Measurements from ENCODE around the gene TKTL1.
A peak's percentile ranks its signal among the peaks of the same experiment; 100 is the strongest.
"Not testable (repeated sequence)": the region's sequence is repeated elsewhere in the genome, so short reads cannot be mapped to it uniquely, and the experiment has no call there.

Gene TKTL1

DNA sequence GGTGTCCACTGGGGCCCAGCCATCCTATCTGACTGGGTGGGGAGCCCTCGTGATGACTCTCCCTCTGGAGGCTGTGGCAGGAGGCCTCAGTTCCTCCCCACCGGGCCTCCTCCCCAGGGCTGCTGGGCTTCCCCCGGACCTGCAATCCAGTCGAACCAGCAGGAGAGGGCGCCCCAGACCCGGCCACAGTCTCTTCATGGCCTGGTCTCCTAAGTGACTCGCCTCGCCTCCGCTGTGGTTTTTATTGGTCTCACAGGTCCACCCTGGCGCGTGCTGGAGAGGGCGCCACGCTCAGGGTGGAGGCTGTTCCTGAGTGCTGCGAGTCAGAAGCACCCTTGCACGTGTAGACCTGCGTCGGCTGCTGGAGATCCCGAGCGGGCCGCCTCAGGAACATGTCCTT is 48.0 kb downstream of the TKTL1 start:
- not testable (repeated sequence) for DNase-seq

DNA sequence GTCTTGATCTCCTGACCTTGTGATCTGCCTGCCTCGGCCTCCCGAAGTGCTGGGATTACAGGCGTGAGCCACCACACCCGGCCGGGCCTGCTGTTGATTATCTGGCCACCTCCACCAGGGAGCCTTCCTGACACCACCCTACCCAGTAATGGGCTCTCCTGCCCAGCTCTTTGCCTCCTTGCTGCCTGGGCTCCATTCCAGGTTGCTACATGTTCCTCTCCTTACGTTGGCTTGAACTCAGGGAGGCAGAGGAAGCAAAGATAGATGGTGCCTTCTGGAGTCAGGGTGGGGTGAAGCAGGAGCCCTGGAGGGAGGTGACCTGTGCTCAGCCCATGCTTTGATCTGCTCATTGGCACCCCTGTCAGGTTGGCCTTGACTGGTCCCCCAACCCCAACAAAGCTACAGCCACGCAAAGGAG is 52.5 kb downstream of the TKTL1 start:
- peak in 1 of 2 donors; percentile 9 for DNase-seq

DNA sequence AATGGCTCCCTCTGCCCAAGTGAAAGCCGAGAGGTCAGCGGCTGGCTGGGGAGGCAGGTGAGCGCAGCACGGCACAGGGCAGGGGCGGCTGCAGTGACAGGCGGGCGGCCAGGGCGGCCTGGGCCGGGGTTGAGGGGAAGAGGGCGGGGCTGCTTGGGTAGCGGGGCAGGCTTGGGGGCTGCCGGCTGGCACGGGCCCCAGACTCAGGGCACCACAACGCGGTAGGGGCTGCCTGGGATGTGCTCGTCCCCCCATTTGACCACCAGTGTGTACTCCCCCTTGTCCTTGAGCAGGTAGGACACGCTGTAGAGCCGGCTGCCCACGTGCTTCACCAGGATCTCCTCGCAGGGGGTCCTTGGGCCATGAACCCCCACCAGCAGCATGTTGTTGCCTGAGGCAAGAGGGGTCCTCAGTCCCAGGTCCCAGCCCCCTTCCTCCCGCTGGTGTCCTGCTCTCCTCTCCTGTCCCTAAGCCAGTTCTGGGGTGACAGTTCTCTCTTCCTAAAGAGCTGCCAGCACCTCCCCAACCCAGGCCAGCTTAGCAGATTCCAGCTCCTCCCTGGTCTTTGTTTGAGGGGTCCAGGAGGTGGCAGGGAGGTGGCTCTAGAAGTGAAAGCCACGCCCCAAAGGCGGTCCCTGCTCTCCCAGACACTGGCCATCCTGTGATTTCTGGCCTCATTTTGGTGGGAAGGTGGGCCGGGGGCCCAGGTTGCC is 53.2 kb downstream of the TKTL1 start:
- peak in 1 of 2 donors; percentile 3 for DNase-seq

DNA sequence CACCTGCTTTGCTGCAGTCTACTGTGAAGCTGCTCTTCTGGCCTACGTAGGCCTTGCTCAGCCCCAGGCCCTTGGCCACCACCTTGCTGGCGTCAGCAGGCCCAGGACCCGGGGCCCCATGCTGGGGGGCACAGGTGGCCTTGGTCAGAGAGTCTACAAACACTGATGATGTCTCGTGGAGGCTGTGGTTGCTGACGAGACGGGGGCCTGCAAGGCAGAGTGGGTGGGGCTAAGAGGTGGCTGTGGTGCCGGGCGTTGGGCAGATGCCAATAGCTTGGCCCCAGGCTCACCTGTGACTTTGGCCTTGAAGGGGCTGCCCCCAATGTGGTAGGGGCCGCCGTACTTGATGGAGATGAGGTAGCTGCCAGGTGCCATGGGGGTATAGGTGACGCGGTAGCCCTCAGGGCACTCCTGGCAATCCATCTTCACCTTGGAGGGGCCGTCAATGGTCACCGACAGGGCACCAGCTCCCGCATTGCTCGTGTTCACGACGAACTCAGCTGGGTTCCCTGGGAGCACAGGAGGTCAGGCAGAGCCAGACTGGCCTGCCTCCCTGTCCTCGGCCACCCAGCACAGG is 53.9 kb downstream of the TKTL1 start:
- DNase-seq: peak in 1 of 2 donors; percentile 19

DNA sequence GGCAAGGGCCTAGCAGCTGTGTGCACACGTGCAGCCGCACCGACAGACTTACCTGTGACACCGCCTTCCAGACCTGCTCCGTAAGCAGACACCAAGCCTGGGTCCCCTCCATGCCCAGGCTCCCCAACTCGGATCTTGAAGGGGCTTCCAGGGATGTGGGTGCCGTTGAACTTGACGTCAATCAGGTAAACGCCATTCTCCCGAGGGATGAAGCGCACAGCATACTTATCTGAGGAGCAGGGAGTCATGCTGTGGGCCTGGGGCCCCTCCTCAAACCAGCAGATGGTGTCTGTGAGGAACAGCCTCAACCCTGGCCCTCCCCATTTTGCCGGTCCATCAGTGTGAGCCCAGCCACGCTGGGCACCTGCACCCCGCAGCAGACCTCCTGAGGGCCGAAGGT is 54.4 kb downstream of the TKTL1 start:
- DNase-seq: peak in 1 of 2 donors; percentile 2

DNA sequence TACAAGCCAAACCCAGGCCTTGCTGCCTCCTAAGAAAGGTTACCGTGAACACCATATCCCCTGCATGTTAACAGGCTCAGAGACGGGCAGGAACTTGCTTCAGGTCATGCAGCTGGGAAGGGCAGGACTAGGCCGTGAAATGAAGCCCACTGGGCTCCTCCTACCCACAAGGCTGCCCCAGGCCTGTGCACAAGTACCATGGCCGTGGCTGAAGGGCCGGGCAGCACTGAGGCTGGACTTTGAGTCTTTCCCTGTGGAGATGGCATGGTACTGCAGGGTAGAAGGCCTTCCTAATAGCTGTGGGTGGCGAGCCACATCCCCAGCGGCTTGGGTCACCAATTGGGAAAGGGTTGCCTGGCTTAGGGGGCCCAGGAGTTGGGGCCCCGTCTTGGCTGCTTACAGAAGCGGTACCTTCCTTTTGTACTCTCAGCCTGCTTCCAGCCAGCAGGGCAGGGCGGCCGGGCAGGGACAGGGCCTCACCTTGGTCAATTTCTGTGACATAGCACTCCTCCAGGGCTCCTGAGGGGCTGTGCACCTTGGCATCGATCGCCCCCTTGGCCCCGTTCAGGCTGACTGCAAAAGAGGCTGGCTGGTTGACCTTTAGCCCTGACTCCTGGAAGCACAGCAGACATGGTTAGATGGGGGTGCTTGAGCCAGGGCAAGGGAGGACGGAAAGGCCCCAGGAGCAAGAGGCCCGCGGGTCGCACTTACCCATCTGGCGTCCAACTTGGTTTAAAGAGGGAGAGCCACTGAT is 55.0 kb downstream of the TKTL1 start:
- peak in 1 of 2 donors; percentile 2 for DNase-seq

DNA sequence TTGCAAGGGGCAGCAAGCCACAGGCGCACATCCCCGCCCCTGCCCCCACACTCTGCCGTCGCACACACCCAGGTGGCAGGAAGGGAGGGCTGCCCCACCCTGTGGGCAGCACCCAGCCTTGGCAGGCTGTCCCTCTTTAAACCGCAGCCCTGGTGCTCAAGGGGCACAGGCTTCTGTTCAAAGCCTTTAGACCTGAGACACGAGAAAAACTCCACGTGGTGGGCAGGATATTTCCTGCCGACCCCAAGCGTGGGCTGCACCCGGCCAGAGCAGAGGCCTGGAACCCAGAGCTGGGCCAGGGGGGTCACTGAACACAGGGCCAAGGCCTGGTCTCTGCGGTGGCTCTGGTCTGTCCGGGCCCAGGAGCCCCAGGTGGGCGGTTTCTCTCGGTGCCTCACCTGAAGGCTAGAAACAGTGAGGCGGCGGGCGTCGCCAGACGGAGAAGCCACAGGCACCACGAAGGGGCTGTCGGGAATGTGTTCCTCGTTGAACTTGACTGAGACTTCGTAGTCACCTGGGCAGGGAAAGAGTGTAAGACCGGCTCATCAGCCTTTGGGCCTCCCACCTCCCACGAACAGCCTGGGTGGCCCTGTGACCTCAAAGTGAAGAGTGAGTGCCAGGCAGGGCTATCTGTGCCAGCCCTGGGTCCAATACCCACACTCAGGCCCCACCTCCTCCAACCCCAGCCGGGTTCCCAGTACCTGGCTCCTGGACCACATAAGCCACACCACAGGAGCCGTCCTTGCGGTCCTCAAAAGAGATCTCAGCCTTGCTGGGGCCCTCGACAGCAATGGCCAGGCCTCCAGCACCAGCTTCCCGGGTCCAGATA is 55.8 kb downstream of the TKTL1 start:
- DNase-seq: peak; percentile 64 to 68

DNA sequence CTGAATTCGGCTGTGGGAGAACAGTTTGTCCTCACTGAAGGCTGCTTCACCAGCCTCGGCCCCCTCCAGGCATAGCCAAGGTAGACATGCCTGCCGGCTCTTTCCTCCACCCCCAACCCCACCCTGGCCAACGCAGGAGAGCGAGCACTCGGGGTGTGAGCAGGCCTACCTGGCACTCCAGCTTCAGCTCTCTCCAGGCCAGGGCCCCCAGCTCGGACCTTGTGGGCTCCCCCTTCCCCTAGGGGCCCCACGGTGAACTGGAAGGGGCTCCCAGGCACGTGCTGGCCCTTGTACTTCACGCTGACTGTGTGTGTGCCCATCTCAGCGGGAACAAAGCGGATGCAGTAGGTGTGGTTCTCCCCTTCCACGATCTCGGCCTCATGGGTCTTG is 56.4 kb downstream of the TKTL1 start:
- DNase-seq: peak in 1 of 2 donors; percentile 11

DNA sequence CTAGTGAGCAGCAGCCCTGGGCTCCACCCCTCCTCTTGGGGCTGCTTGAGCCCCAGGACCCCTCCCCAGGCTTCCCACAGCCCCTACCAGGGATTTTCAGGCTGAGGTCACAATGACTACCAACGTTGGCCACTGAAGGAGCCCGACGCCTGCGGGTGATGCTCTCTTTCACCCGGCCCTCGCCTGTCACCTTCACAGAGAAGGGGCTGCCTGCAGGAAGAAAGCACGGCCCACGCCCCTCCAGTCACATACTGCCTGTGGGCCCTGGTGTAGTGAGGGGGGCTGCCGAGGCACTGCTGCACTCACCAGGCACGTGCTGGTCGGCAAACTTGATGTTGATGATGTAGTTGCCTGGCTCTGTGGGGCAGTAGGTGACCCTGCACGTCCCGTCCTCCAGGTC is 56.9 kb downstream of the TKTL1 start:
- no peak for DNase-seq

DNA sequence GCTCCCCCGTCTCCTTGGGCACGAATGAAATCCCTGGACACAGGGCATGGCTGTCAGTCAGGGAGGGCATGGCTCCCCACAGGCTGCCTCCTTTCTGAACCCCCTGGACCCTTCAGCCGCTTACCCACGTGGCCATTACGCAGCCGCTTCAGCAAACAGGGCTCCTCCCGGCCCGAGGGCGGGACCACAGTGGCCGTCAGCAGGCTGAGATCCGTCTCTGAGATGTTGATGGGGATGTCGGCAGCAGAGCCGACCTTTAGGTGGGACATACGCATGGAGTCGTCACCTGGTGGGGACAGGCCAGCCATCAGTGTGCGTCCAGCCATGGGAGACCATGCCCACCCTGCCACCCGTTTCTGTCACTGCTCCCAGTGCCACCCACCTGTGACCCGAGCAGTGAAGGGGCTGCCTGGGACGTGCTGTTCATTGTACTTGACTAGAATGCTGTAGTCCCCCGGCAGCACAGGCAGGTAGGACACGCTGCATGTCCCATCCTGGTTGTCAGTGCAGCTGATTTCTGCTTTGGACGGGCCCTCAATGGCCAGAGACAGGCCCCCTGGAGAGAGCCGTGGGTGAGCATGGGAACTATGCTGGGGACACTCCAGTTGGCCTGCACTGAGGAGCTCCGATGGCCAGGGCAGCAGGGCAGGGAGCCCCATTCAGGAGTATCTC is 57.7 kb downstream of the TKTL1 start:
- DNase-seq: no peak

DNA sequence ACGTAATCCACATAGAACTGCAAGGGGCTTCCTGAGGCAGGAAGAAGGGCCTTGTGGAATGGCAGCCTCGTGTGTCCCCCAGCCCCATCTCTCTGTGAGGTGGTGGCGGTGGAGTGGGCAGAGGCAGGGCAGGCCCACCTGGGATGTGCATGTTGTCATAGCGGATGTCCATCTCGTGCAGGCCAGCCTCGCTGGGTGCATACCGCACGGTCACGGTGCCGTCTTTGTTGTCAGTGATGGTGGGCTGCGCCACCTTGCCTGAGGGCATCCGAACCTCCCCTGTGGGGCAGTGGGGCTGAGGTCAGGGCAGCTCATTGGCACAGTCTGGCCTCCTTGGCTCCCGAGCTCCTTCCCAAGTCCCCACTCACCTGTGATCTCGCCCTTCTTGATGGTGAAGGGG is 58.4 kb downstream of the TKTL1 start:
- DNase-seq: peak in 1 of 2 donors; percentile 0

DNA sequence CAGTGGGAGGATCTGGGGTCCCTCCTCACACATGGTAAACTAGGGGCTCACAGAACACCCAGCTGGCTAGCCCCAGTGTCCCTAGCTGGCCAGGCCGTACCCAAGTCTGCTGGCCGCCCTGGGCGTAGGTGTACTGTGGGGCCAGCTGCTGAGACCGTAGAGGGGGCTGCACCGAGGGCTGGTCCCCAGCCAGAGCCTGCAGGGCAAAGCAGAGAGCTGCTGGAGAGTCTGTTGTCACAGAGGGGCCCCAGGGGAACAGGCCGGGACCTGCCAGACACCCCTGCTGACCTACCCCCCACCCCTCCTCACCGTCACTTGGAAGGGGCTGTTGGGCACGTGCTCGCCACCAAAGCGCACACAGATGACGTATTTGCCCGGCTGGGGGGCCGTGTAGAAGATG is 58.9 kb downstream of the TKTL1 start:
- peak in 1 of 2 donors; percentile 4 for DNase-seq

DNA sequence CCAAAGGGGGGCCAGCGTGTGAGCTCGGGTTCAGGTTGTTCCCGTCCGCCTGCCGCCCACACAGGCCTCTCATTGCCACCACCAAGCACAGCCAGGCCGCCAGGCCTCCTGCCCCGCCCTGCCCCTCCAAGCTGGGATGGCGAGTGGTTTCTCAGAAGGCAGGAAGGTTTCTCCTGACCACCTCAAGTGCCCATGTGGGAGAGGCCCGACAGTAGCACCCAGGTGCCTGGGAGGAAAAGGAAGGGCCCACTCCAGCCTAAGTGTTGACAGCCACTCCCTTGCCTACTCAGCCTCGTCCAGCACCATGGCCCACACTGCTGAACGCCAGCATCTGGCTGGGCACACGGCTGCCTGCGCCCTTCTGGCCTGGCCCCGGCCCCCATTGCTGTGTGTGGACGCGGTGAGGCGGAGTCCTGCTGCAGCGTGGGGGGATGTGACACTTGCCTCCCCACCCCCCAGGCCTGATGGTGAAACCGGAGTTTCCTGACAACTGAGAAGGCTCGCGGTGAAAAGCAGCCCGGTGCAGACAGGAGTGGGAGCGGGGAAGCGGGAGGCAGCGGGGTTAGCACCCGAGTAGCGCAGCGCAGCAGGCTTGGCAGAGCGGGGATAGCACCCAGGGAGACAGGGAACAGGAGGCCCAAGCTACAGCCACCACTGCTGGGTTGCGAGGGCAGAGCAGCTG is 59.6 kb downstream of the TKTL1 start:
- DNase-seq: peak in 1 of 2 donors; percentile 8

DNA sequence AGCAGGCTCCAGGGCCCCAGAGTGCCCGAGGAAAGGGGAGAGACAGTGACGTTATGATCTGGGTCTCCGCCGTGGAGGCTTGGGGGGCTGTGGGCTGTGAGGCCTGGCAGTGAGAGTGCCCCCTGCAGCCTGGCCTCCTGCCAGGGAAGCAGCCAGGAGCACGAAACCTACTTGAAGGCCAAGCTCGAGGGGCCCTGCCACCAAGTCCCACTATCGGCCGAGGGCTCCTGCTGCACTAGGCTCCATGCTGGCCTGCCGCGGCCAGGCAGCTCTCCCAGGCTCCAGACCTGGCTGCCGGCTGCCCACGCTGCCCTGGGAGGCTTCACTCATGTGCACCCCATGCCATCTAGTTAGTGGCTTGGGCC is 60.2 kb downstream of the TKTL1 start:
- DNase-seq: no peak

DNA sequence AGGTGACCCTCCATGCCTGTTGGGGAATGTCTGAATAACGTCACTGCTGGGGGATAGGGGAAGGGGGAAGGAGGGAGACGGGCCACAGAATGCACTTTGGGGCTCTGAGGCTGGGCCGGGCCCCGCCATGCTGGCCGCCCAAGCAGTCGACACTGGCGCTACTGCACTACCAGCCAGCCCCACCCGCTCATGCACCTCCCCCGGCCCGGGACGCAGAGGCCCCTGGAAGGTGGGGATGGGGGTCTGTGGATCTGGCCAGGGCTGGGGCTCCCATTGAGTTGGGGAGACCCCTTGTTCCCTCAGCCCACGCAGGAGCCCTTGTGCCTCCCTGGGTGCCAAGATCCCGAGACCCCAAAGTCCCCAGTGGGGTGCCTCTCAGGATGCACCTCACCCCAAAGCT is 61.0 kb downstream of the TKTL1 start:
- DNase-seq: peak in 1 of 2 donors; percentile 0

DNA sequence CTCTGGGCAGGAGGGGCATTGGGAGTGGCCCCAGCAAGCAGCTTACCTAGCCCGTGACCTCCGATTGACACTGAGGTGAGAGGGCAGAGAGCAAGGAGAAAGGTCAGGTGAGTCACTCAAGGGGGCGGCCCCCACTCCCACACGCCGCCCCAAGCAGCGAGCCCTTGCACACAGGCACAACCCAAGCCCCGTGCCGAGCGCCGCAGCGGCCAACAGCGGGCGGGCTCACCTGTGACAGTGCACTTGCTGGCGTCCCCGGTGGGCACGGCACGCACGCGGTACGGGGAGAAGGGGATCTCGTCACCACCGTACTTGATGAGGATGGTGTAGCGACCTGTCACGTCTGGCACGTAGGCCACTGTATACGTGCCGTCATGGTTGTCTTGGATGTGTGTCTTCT is 61.6 kb downstream of the TKTL1 start:
- peak in 1 of 2 donors; percentile 2 for DNase-seq

DNA sequence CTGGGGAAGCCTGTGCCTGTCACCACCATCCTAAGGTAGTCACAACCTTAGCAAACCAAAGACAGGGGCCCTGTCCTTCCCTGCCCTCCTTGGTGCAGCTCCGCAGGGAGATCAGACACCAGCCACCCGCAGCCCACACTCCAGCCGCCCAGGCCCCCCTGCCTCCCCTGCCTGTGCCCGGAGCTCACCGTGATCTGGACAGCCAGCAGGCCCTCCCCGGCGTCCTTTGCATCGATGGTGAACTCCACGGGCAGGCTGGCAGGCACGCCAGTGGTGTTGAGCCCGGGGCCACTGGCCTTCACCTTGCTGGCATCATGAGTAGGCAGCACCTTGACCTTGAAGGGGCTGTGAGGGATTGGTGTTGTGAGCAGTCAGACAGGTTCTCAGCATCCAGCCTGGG is 62.4 kb downstream of the TKTL1 start:
- no peak for DNase-seq

DNA sequence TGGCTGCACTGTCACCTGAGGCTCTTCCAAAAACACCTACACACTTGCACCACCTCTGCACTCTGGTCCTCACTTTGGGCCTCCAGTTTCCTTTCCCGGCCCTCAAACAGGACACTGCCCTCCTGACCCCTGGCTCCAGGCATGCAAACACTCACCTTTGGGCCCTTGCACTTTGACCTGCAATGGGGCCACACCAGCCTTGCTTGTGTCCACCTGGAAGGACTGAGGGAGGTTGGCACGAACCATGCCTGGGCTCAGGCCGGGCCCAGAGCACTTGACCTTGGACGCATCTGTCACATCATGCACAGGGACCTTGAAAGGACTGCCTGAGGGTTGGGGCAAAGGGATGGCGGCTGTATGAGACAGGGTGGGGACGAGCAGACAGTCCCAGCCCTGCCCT is 63.2 kb downstream of the TKTL1 start:
- no peak for DNase-seq

DNA sequence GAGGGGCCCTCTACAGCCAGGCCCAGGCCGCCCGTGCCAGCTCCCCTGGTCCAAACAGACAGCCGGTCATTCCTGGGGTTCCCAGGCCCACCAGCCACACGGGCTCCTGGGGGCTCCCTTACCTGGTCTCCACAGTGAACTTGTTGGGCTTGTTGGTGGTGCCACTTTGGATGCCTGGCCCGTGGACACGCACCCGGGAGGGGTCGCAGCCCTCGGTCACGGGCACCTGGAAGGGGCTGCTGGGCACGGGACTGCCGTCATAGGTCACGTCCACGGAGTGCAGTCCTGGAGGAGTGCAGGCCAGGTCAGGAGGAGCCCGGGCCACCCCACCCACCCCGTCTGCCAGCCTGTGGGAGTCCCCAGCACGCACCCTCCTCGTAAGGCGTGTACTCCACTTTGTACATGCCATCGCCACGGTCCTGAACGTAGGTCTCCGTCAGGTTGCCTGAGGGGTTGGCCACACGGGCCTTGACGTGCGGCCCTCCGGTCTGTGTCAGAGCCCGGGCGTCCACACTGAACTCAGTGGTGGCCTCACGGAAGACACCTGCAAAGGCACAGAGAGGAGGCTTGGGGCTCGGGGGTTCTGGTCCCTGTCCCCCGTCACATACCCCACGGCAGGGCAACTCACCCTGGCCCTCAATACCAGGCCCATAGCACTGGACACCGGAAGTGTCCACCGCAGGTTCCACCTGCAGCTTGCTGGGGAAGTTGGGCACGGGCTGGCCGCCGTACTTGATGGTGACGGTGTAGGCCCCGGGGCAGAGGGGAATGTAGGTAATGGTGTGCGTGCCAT is 64.0 kb downstream of the TKTL1 start:
- DNase-seq: no peak

DNA sequence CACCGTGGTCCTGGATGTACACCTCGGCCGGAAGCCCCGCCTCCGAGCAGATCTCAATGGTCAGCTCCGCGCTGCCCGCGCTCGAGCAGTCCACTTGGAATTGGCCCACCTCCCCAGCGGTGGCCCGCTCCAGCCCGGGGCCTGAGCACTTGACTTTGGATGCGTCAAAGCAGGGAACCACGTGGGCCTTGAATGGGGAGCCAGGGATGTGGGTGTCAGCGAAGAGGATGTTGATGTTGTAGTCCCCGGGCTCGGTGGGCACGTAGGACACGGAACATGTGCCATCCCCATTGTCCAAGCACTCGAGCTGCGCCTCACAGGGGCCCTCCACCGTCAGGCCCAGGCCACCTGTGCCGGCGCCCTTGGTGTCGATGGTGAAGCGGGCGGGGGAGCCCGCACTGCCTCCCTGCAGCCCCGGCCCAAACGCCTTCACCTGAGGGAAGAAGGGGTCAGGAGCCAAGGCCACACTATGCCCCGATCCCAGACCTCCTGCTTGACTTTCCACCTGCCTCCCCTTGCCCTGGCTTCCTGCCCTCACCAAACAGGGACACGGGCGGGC is 64.6 kb downstream of the TKTL1 start:
- no peak for DNase-seq

Data from CD4-positive, alpha-beta T cell treated with Interleukin-4 for 1 hour (primary cell).